Activated T-helper 17 cell treated with anti-CD3 and anti-CD28 coated beads, Interleukin-2, amount 50 U/mL, for 72 hours (primary cell): ENCODE results near the gene PCSK5. TPM values are rescaled to one million over a fixed set of nuclear protein-coding genes. Genes with fewer than 3 reads are reported as not detected.

ENCODE experiments used
- ATAC-seq: fragments of 150-1000 bp; cut with Tn5 transposase; replicated peaks from 2 replicates; pipeline ENCODE4 v1.10.0; 2021; ENCODE audit warnings: mild to moderate bottlenecking, moderate library complexity
- H3K27ac Mint-ChIP-seq: one replicate; pipeline ENCODE4 v1.8.0; 2022; ENCODE audit warnings: mixed read lengths
- H3K27me3 Mint-ChIP-seq: one replicate; pipeline ENCODE4 v1.8.0; 2022; ENCODE audit warnings: mixed read lengths
- H3K36me3 Mint-ChIP-seq: one replicate; pipeline ENCODE4 v1.8.0; 2022; ENCODE audit warnings: low read depth, mild to moderate bottlenecking, mixed read lengths
- H3K4me1 Mint-ChIP-seq: one replicate; pipeline ENCODE4 v1.8.0; 2022; ENCODE audit warnings: mixed read lengths
- H3K4me3 Mint-ChIP-seq: one replicate; pipeline ENCODE4 v1.8.0; 2022; ENCODE audit warnings: mild to moderate bottlenecking, mixed read lengths
- H3K9me3 Mint-ChIP-seq: one replicate; pipeline ENCODE4 v1.8.0; 2022; ENCODE audit warnings: mixed read lengths
- total RNA-seq, 2 donors: library from RNA; stranded (reverse); gene quantifications; one replicate each; pipeline ENCODE4 v1.2.3, GENCODE V29; 2022

The PCSK5 gene
- total RNA-seq, 2 donors from 2014 or later, result 1.6 to 3.8 TPM

DNA sequence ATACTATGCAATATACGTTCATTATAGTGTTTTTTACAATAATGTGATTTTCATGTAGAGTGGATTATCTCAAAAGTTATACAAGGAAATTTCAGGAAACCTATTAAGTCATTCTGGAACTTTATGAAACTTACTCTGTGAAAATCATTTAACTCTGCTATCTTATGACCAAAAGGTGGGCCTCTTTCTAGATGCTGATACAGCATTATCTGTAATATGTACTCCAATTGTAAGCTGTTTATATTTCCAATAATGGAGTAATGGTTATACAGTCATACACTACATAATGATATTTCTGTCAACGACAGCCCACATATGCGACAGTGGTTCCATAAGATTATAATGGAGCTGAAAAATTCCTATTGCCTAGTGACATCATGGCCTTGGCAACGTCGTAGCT, 18.8 kb upstream of the PCSK5 start:
- no peaks in the 10 kb centered on the region for H3K9me3 Mint-ChIP-seq
- ATAC-seq, result no peak
- H3K27ac Mint-ChIP-seq, result no peak overlapping the region
- H3K4me3 Mint-ChIP-seq, result no peak overlapping the region
- no peaks in the 10 kb centered on the region for H3K4me1 Mint-ChIP-seq
- H3K36me3 Mint-ChIP-seq, result no peaks in the 10 kb centered on the region
- peaks cover 6% of the 10 kb centered on the region for H3K27me3 Mint-ChIP-seq

DNA sequence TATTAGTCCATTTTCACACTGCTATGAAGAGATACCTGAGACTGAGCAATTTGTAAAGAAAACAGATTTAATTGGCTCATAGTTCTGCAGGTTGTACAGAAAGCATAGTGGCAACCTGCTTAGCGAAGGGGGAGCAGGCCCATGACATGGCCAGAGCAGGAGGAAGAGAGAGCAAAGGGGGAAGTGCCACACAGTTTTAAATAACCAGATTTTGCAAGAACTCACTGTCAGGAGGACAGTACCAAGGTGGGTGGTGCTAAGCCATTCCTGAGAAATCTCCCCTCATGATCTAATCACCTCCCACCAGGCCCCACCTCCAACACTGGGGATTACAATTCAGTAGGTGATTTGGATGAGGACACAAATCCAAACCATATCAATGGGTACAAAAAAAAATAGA, 16.8 kb upstream of the PCSK5 start:
- Mint-ChIP-seq H3K36me3 (no peaks in the 10 kb centered on the region), H3K27ac (no peak overlapping the region), H3K4me3 (no peak overlapping the region), H3K9me3 (no peaks in the 10 kb centered on the region), H3K27me3 (peaks cover 3% of the 10 kb centered on the region), H3K4me1 (no peaks in the 10 kb centered on the region)
- no peak for ATAC-seq

DNA sequence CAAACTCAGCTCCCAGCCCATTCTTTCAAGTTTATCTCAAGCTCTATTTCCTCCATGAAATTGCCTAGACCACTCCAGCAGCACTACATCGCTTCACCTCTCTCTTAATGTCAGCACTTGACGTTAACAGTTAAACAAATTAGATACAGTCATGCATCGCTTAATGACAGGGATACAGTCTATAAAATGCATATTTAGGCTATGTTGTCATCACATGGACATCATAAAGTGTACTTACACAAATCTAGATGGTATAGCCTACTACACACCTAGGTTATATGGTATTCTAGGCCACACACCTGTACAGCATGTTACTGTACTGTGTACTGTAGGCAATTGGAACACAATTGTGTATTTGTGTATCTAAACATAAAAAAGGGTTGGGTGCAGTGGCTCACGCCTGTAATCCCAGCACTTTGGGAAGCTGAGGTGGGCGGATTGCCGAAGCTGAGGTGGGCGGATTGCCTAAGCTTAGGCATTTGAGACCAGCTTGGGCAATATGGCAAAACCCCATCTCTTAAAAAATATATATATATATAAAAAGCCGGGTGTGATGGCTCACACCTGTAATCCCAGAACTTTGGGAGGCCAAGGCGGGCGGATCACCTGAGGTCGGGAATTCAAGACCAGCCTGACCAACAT, 13.4 kb upstream of the PCSK5 start:
- Mint-ChIP-seq H3K9me3 (no peaks in the 10 kb centered on the region), H3K36me3 (no peaks in the 10 kb centered on the region), H3K27me3 (peaks cover 3% of the 10 kb centered on the region), H3K4me3 (no peak overlapping the region), H3K4me1 (no peaks in the 10 kb centered on the region), H3K27ac (no peak overlapping the region)
- no peak for ATAC-seq

DNA sequence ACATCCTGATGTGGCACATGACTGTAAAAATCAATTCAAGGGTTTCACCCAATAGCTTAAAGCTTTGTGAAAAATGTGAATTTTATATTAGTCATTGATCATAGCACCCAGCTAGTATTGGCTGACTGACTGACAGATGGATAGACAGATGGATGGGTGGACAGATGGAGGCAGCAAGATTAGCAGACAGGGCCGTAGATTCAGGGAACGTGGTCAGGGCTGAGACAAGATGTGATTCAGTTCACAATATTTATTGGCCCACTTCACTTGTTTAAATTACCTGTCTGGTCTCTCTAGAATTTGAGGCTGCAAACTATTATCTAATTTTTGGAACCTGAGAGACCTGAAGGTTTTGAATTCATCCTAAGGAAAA, 12.0 kb upstream of the PCSK5 start:
- Mint-ChIP-seq H3K36me3 (no peaks in the 10 kb centered on the region), H3K27me3 (peaks cover under 1% of the 10 kb centered on the region)

DNA sequence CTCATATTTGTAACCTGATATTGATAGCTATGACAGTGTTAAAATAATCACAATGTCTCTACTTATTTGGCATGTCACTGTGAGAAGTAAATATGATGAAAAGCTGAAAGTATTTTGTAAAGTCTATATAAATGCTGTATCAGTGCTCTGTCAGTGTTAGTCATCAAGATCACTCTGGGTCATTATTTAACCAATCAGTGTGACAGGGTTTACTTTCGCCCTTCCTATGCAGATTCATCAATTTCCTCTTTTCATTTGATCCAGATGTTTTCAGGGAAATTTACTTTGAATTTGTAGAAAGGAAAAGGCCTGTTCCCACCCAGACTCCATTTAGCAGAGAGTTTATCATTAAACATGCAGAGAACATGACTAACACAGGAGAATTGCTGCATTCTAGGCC, 9.9 kb upstream of the PCSK5 start:
- Mint-ChIP-seq H3K36me3 (no peaks in the 10 kb centered on the region), H3K4me1 (no peaks in the 10 kb centered on the region), H3K27ac (no peak overlapping the region), H3K4me3 (no peak overlapping the region), H3K9me3 (no peaks in the 10 kb centered on the region), H3K27me3 (no peaks in the 10 kb centered on the region)
- ATAC-seq, result no peak

More for the DNA sequence above, 12.0 kb upstream of the PCSK5 start:
- no peak overlapping the region for H3K27ac Mint-ChIP-seq
- ATAC-seq, result no peak
- no peaks in the 10 kb centered on the region for H3K4me1 Mint-ChIP-seq
- no peak overlapping the region for H3K4me3 Mint-ChIP-seq
- H3K9me3 Mint-ChIP-seq, result no peaks in the 10 kb centered on the region

DNA sequence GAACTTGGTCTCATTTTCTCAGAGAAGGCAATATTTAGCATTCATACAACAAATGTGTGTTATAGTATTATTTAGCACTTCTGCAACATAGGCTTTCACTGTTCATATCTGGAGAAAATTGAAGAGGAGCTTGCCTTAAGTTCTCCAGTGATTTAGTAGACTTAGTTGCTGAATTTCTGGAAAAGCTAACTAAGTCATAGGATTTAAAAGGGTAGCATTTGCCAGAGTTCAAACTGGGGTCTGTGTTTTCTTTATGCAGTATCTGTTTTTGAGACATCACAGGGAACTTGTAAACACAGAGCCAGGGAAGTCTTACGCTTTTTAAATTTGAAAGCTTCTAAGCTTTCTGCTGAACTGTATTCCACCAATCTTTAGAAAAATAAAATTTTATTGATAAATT, 8.7 kb upstream of the PCSK5 start:
- no peaks in the 10 kb centered on the region for H3K36me3 Mint-ChIP-seq
- no peaks in the 10 kb centered on the region for H3K9me3 Mint-ChIP-seq
- no peak for ATAC-seq
- no peaks in the 10 kb centered on the region for H3K27me3 Mint-ChIP-seq
- H3K4me1 Mint-ChIP-seq, result no peaks in the 10 kb centered on the region
- no peak overlapping the region for H3K4me3 Mint-ChIP-seq
- H3K27ac Mint-ChIP-seq, result no peak overlapping the region

DNA sequence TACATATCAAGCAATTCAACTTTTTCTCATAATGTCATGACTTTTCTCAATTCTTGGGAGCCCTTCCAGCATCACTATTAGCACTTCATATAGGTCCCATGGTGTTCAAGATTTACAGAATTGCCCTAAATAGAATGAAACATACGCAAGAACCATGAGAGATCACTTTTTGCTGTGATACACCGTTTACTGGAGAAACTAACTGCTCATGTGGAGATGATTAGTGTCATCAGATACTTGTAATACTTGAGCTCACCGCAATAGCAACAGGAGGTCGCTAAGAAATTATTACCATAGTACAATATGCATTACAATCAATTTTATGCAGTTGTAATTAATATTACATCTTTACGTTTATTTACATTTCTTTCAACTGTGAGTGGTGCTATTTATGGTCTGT, 4.8 kb upstream of the PCSK5 start:
- no peaks in the 10 kb centered on the region for H3K27me3 Mint-ChIP-seq

DNA sequence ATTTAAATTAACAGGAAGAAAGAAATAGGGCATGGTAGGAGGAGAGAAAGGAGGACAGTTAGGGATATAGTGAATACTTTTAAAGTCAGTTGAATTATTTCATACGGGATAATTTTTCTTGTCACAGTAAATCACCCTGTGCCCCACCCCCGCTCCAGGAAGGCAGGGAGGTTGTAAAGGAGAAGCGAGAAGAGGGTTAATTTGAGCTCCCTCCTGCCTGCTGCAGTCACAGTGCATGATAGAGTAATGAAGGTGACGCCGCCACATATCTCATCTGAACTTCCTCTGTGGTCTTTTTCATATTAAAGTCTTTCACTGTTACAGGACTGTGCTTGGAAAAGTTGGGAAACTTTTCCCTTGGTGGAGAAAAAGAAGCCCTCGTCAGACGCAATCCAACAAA, 896 bp upstream of the PCSK5 start:
- peaks cover 5% of the 10 kb centered on the region for H3K4me1 Mint-ChIP-seq
- H3K9me3 Mint-ChIP-seq, result no peaks in the 10 kb centered on the region
- peak overlapping the region; percentile 73 for H3K27ac Mint-ChIP-seq

More for the DNA sequence above, 4.8 kb upstream of the PCSK5 start:
- no peaks in the 10 kb centered on the region for H3K9me3 Mint-ChIP-seq
- no peak for ATAC-seq
- H3K4me1 Mint-ChIP-seq, result peaks cover 5% of the 10 kb centered on the region
- no peaks in the 10 kb centered on the region for H3K36me3 Mint-ChIP-seq
- no peak overlapping the region for H3K4me3 Mint-ChIP-seq
- H3K27ac Mint-ChIP-seq, result no peak overlapping the region

DNA sequence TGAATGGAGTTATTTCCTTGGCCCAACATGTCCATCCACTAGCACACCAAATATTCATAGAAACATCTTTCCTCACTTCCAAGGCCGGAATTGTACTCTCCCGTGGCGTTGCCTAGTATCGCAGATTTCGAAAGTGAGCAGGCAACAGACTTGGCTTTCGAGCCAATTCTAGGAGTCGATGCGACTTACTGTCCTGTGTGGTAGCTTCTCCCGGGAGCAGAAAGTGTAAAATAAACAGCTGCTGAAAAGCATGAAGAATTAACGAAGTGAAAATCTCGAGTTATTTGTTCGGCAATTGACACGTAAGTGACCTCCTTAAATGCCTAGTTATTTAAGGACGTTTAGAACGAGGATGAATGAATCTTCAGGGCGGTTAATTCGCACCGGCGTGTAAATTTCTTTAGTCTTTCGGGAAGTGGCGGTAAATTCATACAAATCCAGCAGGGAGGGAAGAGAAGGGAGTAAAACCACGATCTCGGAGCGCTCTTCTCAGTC, 449 bp upstream of the PCSK5 start:
- Mint-ChIP-seq H3K27ac (peak overlapping the region; percentile 73), H3K36me3 (no peaks in the 10 kb centered on the region), H3K4me1 (peaks cover 5% of the 10 kb centered on the region), H3K27me3 (peaks cover 4% of the 10 kb centered on the region), H3K9me3 (no peaks in the 10 kb centered on the region), H3K4me3 (peak overlapping the region; percentile 95)
- ATAC-seq, result peak; percentile 19

More for the DNA sequence above, 896 bp upstream of the PCSK5 start:
- no peak for ATAC-seq
- H3K27me3 Mint-ChIP-seq, result peaks cover 4% of the 10 kb centered on the region
- H3K4me3 Mint-ChIP-seq, result peak overlapping the region; percentile 95
- no peaks in the 10 kb centered on the region for H3K36me3 Mint-ChIP-seq

DNA sequence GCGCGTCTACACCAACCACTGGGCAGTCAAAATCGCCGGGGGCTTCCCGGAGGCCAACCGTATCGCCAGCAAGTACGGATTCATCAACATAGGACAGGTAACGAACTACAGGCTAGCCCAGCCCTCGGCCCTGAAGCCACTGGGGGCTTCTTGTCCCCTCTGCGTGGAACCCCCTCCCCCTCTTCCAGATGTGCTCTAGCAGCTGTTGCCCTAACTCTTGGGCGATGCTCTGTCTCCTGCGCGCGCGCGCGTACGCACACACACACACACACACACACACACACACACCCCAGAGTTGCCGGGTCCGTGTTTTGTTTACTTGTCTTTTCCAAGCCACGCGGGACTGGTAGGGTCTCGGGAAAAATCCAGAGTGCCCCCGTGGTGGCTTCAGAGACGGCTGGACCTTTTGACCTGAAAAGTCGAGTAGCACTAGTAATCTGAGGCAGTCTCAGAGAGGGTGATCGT, 836 bp downstream of the PCSK5 start:
- H3K36me3 Mint-ChIP-seq, result no peaks in the 10 kb centered on the region
- ATAC-seq, result peak; percentile 35
- H3K27me3 Mint-ChIP-seq, result peaks cover 7% of the 10 kb centered on the region
- H3K9me3 Mint-ChIP-seq, result no peaks in the 10 kb centered on the region
- H3K27ac Mint-ChIP-seq, result peak overlapping the region; percentile 69
- peak overlapping the region; percentile 95 for H3K4me3 Mint-ChIP-seq
- H3K4me1 Mint-ChIP-seq, result peaks cover 9% of the 10 kb centered on the region

DNA sequence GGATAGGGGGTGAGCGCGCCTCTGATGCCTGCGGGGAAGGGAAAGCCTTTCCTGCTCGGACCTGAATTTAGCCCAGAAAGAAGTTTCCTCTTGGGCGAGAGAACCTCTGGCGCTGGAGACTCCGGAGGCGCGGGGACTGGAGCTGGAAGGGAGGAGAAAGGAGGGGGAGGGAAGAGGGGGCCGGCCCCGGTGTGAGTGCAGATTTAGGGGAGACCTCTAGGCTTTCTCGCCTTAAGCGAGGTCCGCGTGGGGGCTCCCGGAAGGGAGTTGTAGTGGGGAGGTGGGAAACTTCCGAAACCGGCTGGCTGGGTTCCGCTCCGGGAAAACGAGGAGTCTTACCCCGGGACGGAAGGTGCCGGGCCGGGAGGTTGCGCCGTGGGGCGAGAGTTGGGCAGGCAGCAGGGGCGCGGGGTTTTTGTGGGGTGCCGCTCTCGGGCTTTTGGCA, 1.3 kb downstream of the PCSK5 start:
- Mint-ChIP-seq H3K36me3 (no peaks in the 10 kb centered on the region), H3K9me3 (no peaks in the 10 kb centered on the region), H3K4me3 (peak overlapping the region; percentile 95), H3K4me1 (peaks cover 9% of the 10 kb centered on the region), H3K27me3 (peaks cover 7% of the 10 kb centered on the region), H3K27ac (peak overlapping the region; percentile 69)
- no peak for ATAC-seq

DNA sequence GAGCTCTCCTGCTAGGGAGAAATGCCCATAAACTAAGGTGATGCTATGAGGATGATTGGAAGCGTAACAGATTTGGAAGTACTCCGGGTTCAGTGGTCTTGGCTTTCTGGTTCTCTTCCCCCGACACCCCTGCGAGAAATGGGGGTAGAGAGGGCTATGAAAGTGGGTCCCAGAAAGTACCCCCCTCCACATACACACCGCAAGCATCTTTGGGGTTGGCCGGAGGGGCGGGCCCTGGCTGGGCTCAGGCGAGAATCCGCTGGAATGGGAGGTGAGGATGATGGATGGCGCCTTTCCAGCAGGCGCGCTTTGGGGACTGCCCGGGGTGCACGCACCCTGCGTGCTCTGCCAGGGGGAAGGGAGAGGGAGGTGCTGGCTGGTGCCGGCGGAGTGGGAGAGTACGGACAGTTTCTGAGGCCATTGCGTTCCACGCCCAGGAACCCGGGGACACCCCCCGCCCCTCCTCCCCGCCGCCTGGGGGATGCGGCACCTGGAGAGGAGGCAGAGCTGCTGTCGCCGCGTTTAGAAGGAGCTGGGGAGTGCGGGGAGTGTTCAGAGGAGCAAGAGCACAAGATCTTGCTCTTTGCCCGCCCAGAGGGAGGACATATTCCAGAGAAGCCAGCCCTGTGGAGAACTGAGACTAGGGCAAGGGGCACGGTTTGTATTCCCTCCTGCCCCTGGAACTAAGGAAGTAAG, 1.9 kb downstream of the PCSK5 start:
- peaks cover 7% of the 10 kb centered on the region for H3K27me3 Mint-ChIP-seq
- no peaks in the 10 kb centered on the region for H3K9me3 Mint-ChIP-seq
- H3K4me1 Mint-ChIP-seq, result peaks cover 9% of the 10 kb centered on the region
- H3K27ac Mint-ChIP-seq, result no peak overlapping the region
- H3K36me3 Mint-ChIP-seq, result no peaks in the 10 kb centered on the region
- ATAC-seq, result peak; percentile 51
- H3K4me3 Mint-ChIP-seq, result peak overlapping the region; percentile 95

DNA sequence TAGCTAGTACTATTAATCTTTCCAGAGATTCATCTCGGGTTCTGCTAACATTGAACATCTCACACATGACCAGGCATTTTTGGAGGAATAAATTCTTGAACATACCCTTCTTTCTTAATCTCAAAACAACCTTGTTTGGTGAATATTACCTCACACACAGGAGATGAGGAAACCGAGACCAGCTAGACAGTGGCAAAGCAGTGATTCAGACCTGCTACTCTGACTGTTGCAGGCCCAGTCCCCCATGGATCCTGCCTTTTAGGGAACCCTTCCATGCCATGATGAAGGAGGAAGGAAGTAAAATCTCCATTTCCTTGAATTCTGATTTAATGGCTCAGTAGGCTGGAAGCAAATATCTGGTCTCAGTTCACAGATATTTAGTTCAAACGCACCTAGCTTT, 2.6 kb downstream of the PCSK5 start:
- Mint-ChIP-seq H3K36me3 (no peaks in the 10 kb centered on the region), H3K4me1 (peaks cover 9% of the 10 kb centered on the region), H3K4me3 (peak overlapping the region; percentile 95), H3K9me3 (no peaks in the 10 kb centered on the region), H3K27me3 (peaks cover 7% of the 10 kb centered on the region), H3K27ac (no peak overlapping the region)
- no peak for ATAC-seq

DNA sequence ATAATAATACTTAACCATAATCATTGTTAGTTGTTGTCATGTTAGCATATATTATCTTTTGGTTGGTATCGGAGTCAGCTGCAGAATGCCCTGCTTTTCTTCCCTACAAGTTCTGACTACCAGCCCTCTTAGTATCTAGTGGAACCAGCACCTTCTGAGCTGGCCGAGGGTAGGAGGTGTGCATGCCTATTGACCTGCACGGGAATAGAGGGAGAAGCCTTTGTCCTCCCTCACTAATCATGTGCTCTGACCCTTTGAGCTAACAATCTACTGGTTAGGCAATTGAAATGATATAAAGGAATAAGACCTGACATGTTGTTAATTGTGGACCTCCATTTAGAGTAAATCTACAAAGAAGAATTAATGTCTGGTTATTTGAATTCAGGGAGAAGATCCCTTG, 4.1 kb downstream of the PCSK5 start:
- ATAC-seq, result no peak
- Mint-ChIP-seq H3K9me3 (no peaks in the 10 kb centered on the region), H3K4me1 (peaks cover 9% of the 10 kb centered on the region), H3K27ac (no peak overlapping the region), H3K4me3 (no peak overlapping the region), H3K27me3 (peaks cover 7% of the 10 kb centered on the region), H3K36me3 (no peaks in the 10 kb centered on the region)

DNA sequence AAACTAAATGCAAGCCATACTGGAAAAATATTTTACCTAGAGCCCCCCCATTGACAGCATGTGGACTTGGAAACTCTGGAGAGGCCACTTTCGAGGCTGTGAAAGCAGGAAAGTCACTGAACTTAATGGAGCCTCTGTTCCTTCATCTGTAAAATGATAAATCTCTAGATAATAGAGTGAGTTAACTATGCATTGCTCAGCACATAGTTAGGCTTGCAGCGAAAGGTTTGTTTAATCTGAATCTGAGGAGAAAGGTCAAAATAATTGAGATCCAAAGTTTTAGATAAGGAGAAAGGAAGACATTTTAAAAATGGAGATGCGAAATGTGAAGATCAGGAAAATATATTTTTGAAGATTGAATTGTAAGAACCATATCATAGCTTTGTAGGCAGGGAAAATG, 4.6 kb downstream of the PCSK5 start:
- Mint-ChIP-seq H3K4me1 (peaks cover 6% of the 10 kb centered on the region), H3K27ac (no peak overlapping the region), H3K27me3 (peaks cover 7% of the 10 kb centered on the region), H3K4me3 (no peak overlapping the region), H3K36me3 (no peaks in the 10 kb centered on the region), H3K9me3 (no peaks in the 10 kb centered on the region)
- no peak for ATAC-seq
